Panc1 (cell line): ENCODE results near the gene CFAP119. TPM values are rescaled to one million over a fixed set of nuclear protein-coding genes. Genes with fewer than 3 reads are reported as not detected.
A peak's percentile ranks its signal among the peaks of the same experiment; 100 is the strongest.

Source experiments
- ATAC-seq: fragments of 200-7000 bp; cut with Tn5 transposase; 2 replicates; pipeline ENCODE4 v1.9.1; 2020; ENCODE audit warnings: mild to moderate bottlenecking, moderate library complexity
- BruUV-seq: library from RNA; stranded (reverse); fragments of 400-500 nt; replicated peaks from 2 replicates; lab custom pipeline; 2021; lab: Mats Ljungman, UMichigan
- CTCF ChIA-PET: fragments of 300-600 bp; sonication (Branson Sonifier 250); formaldehyde crosslinking; loops from one replicate; lab custom pipeline; 2022; ENCODE audit warnings: antibody characterized with exemption; lab: Charles Lee
- POLR2A ChIA-PET: fragments of 300-600 bp; sonication (Branson Sonifier 250); formaldehyde crosslinking; loops from one replicate; lab custom pipeline; 2022; ENCODE audit warnings: antibody characterized with exemption; lab: Charles Lee
- DNase-seq: peaks from one replicate; pipeline ENCODE4 v3.0.0-alpha.2; 2010; ENCODE audit warnings: low read depth, low spot score
- H3K27ac ChIP-seq: 2 replicates; pipeline ENCODE4 v1.5.1; 2011; ENCODE audit warnings: mild to moderate bottlenecking, low read length, inconsistent platforms
- H3K27me3 ChIP-seq: fragments of 200-500 bp; sonication (Bioruptor generic); 2 replicates; pipeline ENCODE4 v1.6.0; 2014; ENCODE audit warnings: low read length, inconsistent platforms; ENCODE audit not compliant: control insufficient read depth, insufficient read depth
- H3K36me3 ChIP-seq: fragments of 200-500 bp; sonication (Bioruptor generic); 2 replicates; pipeline ENCODE4 v1.5.1; 2014; ENCODE audit warnings: inconsistent platforms, mild to moderate bottlenecking, low read length, moderate library complexity; ENCODE audit not compliant: control insufficient read depth, insufficient read depth
- H3K4me1 ChIP-seq: 2 replicates; pipeline ENCODE4 v1.5.1; 2011; ENCODE audit warnings: inconsistent platforms, mild to moderate bottlenecking, low read length, moderate library complexity; ENCODE audit not compliant: control insufficient read depth, insufficient read depth
- H3K4me3 ChIP-seq, 2 experiments: 2 replicates each; pipeline ENCODE4 v1.5.1; 2011 to 2012; ENCODE audit warnings: low read depth in 2 of 2, low read length in 2 of 2, mild to moderate bottlenecking in 2 of 2, inconsistent platforms in 1 of 2, moderate library complexity in 1 of 2
- H3K9me3 ChIP-seq: fragments of 200-500 bp; sonication (Bioruptor generic); 2 replicates; pipeline ENCODE4 v1.5.1; 2014; ENCODE audit warnings: low read depth, mild to moderate bottlenecking, inconsistent platforms, low read length, moderate library complexity; ENCODE audit not compliant: control insufficient read depth, insufficient read depth
- CTCF ChIP-seq: fragments of 450-650 bp; IDR thresholded peaks from 2 replicates; pipeline ENCODE4 v1.5.1; 2017; ENCODE audit warnings: mild to moderate bottlenecking
- POLR2AphosphoS5 ChIP-seq: IDR thresholded peaks from 2 replicates; pipeline ENCODE4 v1.6.1; 2012; ENCODE audit warnings: mild to moderate bottlenecking, low read depth, low read length, moderate library complexity
- REST ChIP-seq, 2 experiments: IDR thresholded peaks; 2 replicates each; pipeline ENCODE4 v1.6.1; 2011 to 2012; ENCODE audit warnings: low read depth in 2 of 2, control low read depth in 1 of 2, low read length in 1 of 2, mild to moderate bottlenecking in 1 of 2, moderate library complexity in 1 of 2; ENCODE audit not compliant: insufficient read depth in 1 of 2
- SIN3A ChIP-seq: IDR thresholded peaks from 2 replicates; pipeline ENCODE4 v1.6.1; 2012; ENCODE audit warnings: low read depth, mild to moderate bottlenecking, low read length, moderate library complexity, borderline replicate concordance; ENCODE audit not compliant: insufficient read depth
- TCF7L2 ChIP-seq: IDR thresholded peaks from 2 replicates; pipeline ENCODE4 v1.6.1; 2011; ENCODE audit warnings: mild to moderate bottlenecking, low read depth, low read length, inconsistent platforms
- in situ Hi-C: cut with HindIII; loops from 2 replicates; pipeline ENCODE4 v1.10.0; 2016; ENCODE audit warnings: low sequenced_read_pairs, low pct_unique_long_range_greater_than_20kb
- intact Hi-C: fragments of 100-400 bp; cut with micrococcal nuclease; formaldehyde crosslinking; loops from one replicate; pipeline ENCODE4 v1.10.0; 2022; ENCODE audit not compliant: unreplicated experiment
- total RNA-seq: library from RNA; stranded (reverse); gene quantifications from one replicate; pipeline ENCODE4 v1.2.1, GENCODE V29; 2021; ENCODE audit not compliant: unreplicated experiment

The CFAP119 gene
- total RNA-seq, 1 experiment from 2014 or later = 21.0 TPM

GRCh38 chr16:30774367-30775130 lies 12.7 kb upstream of the CFAP119 start:
- CTCF ChIA-PET = no interaction called here
- H3K27ac ChIP-seq = peak overlapping the region; percentile 98
- DNase-seq = no peak

GRCh38 chr16:30773826-30774225 lies 12.0 kb upstream of the CFAP119 start:
- no TSS peak for BruUV-seq
- CTCF ChIA-PET = no interaction called here
- TF ChIP-seq POLR2AphosphoS5 (no peak), CTCF (no peak), TCF7L2 (no peak), REST (IDR thresholded peaks at IDR 0.05; ENCODE audit: insufficient read depth in 1 of 2, low read depth in 2 of 2, low read length in 1 of 2) (no peak)

More at GRCh38 chr16:30774367-30775130, 12.7 kb upstream of the CFAP119 start:
- Histone ChIP-seq H3K9me3 (no peaks in the 10 kb centered on the region), H3K36me3 (no peaks in the 10 kb centered on the region), H3K27me3 (no peaks in the 10 kb centered on the region), H3K4me3 (peak overlapping the region; percentile 68 to 94), H3K4me1 (peaks cover 17% of the 10 kb centered on the region)
- peak; percentile 45 for ATAC-seq
- in situ Hi-C loops (no loop called here), intact Hi-C loops (no loop called here)
- BruUV-seq = TSS peak; percentile 55
- TF ChIP-seq POLR2AphosphoS5 = no peak
- TF ChIP-seq TCF7L2 = no peak
- no peak for TF ChIP-seq REST (IDR thresholded peaks at IDR 0.05; ENCODE audit: insufficient read depth in 1 of 2, low read depth in 2 of 2, low read length in 1 of 2)
- TF ChIP-seq SIN3A = no peak
- no peak for TF ChIP-seq CTCF
- POLR2A ChIA-PET = interaction anchor here (0.6 to 0.7 kb wide), 2 partner anchors 9 to 430 kb away, joined by 3 to 13 read pairs; no protein-coding TSS in a partner anchor

More at GRCh38 chr16:30773826-30774225, 12.0 kb upstream of the CFAP119 start:
- Histone ChIP-seq H3K4me3 (no peak overlapping the region), H3K9me3 (no peaks in the 10 kb centered on the region), H3K36me3 (0 out of 2 replicates have a peak, but pooled peaks cover under 1% of the 10 kb centered on the region), H3K27ac (no peak overlapping the region), H3K4me1 (peaks cover 17% of the 10 kb centered on the region), H3K27me3 (no peaks in the 10 kb centered on the region)
- POLR2A ChIA-PET = interaction anchor here (0.7 kb wide), 1 partner anchor 429 kb away, joined by 13 read pairs; no protein-coding TSS in a partner anchor
- intact Hi-C loops = no loop called here
- ATAC-seq (no peak), DNase-seq (no peak)
- in situ Hi-C loops = no loop called here
